Activated CD4-positive, alpha-beta memory T cell treated with anti-CD3 and anti-CD28 coated beads, Interleukin-2, amount 10 ng/mL, durations not matched to agents 7 days and 5 days (primary cell): Measurements from ENCODE around the gene FAM229A. TPM values are rescaled to one million over a fixed set of nuclear protein-coding genes. Genes with fewer than 3 reads are reported as not detected.
A peak's percentile ranks its signal among the peaks of the same experiment; 100 is the strongest.

Experiments
- CTCF ChIA-PET: fragments of 350-600 bp; sonication (Branson Sonifier 250); formaldehyde crosslinking; loops from one replicate; lab custom pipeline; 2021; ENCODE audit warnings: antibody characterized with exemption, inconsistent platforms; lab: Charles Lee
- POLR2A ChIA-PET: fragments of 350-600 bp; sonication (Branson Sonifier 250); formaldehyde crosslinking; loops from one replicate; lab custom pipeline; 2021; ENCODE audit warnings: antibody characterized with exemption; lab: Charles Lee
- DNase-seq: peaks from one replicate; pipeline ENCODE4 v3.0.0-alpha.2; 2020
- H3K27ac Mint-ChIP-seq: one replicate; pipeline ENCODE4 v1.8.0; 2021; ENCODE audit warnings: mild to moderate bottlenecking, mixed read lengths
- H3K27me3 Mint-ChIP-seq: one replicate; pipeline ENCODE4 v1.8.0; 2021; ENCODE audit warnings: mixed read lengths
- H3K36me3 Mint-ChIP-seq: one replicate; pipeline ENCODE4 v1.8.0; 2021; ENCODE audit warnings: low read depth, mixed read lengths
- H3K4me1 Mint-ChIP-seq: one replicate; pipeline ENCODE4 v1.8.0; 2021; ENCODE audit warnings: mixed read lengths
- H3K4me3 Mint-ChIP-seq: one replicate; pipeline ENCODE4 v1.8.0; 2021; ENCODE audit warnings: mild to moderate bottlenecking, mixed read lengths
- H3K9me3 Mint-ChIP-seq: one replicate; pipeline ENCODE4 v1.8.0; 2021; ENCODE audit warnings: mixed read lengths
- total RNA-seq, 2 experiments: library from RNA; stranded (reverse); gene quantifications; one replicate each; pipeline ENCODE4 v1.2.3, GENCODE V29; 2021

The FAM229A gene
- total RNA-seq, 2 experiments from 2014 or later = 10.6 to 11.8 TPM

DNA sequence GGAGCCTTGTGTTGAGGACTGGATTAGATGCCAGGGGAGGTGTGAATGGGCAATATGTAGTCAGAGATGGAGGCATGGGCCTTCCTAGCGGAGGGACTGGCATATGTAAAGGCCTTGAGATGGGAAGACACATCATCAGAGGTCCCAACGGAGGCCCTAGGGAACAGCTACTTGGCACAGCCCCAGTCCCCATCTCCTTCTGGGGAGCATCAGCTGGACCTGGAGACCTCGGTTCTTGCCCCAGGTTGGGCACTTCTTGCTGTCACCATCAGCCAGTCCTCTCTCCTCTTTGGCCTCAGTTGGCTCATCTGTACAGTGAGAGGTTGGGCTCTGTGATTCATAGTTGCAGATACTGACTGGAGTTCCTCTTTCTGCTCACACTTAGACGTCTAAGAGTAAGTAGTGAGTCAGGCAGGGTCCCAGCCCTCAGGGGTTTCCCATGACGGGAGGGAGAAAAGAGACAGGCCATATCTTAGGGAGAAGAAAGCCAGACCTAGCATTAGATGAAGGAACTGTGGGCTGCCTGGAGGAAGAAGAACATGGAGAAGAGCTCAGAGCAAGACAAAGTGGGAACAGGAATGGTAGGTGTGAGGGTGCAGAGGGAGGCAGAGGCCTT is 22.8 kb downstream of the FAM229A start:
- Mint-ChIP-seq H3K9me3 (no peaks in the 10 kb centered on the region), H3K36me3 (peaks cover 4% of the 10 kb centered on the region), H3K4me1 (peaks cover 40% of the 10 kb centered on the region), H3K27me3 (peaks cover 9% of the 10 kb centered on the region), H3K27ac (no peak overlapping the region), H3K4me3 (no peak overlapping the region)
- ChIA-PET POLR2A (interaction anchor here (1.5 kb wide), 1 partner anchor 14 kb away, joined by 3 read pairs; no protein-coding TSS in a partner anchor), CTCF (no interaction called here)
- DNase-seq = no peak

DNA sequence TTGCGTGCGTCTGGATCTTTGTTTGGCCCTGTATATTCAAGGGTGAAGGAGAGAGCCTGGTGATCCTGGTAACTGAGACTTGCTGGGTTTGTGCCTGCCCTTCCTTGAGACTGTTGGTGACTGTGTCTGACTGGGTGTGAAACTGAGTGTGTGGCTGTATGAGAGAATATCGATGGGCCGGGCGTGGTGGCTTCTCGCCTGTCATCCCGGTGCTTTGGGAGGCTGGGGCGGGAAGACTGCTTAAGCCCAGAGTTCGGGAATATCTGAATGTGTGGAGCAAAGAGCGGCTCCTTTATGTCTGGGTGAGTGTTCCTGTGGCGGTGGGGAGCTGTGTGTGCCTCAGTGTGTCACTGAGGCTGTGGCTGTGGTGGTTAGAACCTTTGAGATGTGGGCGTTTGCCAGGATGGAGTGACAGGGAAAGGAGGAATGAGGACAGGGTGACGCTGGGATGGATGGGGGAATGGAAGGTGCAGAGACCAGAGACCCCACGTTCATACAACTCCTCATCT is 23.6 kb downstream of the FAM229A start:
- CTCF ChIA-PET = no interaction called here
- Mint-ChIP-seq H3K9me3 (no peaks in the 10 kb centered on the region), H3K27me3 (peaks cover 13% of the 10 kb centered on the region), H3K27ac (no peak overlapping the region), H3K4me1 (peaks cover 46% of the 10 kb centered on the region), H3K36me3 (peaks cover 10% of the 10 kb centered on the region), H3K4me3 (no peak overlapping the region)
- no peak for DNase-seq
- POLR2A ChIA-PET = interaction anchor here (1.5 kb wide), 1 partner anchor 14 kb away, joined by 3 read pairs; no protein-coding TSS in a partner anchor

DNA sequence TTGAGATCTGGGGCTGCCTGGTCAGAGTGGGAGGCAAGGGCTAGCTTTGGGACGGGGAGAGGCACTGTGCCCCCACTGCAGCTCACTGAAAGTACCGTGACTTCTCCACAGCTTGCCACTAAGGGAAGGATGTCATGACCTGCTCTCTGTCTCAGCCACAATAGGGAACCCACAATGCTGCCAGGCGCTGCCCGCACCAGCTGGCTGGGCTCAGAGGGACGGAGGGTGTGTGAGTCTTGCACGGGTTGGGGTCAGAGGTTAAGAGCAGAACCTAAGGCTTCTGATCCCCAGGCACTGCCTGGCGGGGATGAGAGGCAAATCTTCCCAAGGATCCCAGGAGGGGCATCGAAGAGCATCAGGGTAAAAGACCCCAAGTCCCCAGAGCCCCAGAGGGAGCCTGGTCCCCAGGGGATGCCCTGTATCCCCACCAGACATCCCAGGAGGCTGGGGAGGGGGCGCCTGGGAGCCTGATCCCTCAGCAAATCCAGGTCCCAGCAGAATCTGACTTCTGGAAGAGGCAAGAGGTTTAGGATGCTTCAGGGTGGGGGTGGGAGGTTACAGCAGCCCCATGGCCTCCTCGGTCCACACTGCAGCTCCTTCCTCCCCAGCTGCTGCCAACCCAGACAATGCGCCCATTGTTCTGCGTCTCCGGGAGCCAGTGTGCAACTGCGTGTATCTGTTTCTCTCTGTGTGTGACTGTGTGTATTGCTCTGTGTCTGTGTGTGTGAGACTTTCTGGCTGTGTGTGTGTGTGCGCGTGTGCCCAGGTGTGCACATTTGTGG is 24.2 kb downstream of the FAM229A start:
- Mint-ChIP-seq H3K36me3 (peaks cover 16% of the 10 kb centered on the region), H3K27ac (no peak overlapping the region), H3K4me1 (peaks cover 47% of the 10 kb centered on the region), H3K27me3 (peaks cover 13% of the 10 kb centered on the region), H3K4me3 (no peak overlapping the region), H3K9me3 (no peaks in the 10 kb centered on the region)
- peak; percentile 50 for DNase-seq
- ChIA-PET POLR2A (interaction anchor here (0.8 to 3.4 kb wide), 9 partner anchors 8 to 142 kb away, joined by 3 to 41 read pairs (median 3); partner anchors contain the start of genes BSDC1, HDAC1 and LCK), CTCF (interaction anchor here (0.6 to 2.2 kb wide), 3 partner anchors 13 to 238 kb away, joined by 3 to 16 read pairs (median 3); no protein-coding TSS in a partner anchor)

DNA sequence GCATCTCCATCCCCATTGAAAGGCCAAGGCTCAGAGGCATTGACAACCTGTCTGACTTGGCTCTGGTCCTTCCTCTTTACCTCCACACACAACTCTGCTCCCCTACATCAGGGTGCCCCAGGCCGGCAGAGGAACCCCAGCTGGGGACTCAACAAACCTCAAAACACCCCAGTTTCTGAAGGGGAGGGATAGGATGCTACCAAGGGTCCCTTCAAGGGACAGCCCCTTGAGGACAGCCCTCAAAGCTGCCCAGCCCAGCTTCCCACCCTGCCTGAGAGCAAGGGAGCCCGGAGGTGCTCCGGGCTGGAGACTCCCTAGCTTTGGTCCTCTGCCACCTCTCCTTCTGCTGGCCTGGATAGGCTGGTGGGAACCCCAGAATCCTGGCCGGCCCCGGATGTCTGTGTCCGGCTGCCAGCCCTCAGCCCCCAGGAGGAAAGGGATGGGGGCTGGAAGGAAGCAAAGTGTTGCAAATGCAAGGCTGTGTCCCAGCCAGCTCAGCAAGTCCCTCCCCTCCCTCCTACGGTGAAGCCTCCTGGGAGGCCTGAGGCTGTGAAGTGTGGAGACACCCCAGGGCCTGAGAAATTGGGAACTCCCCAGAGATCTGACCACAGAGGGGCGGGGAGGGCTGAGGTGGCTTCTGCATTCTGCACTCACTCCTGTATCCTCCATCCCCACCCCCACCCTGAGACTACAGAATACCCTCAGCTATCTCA is 25.2 kb downstream of the FAM229A start:
- Mint-ChIP-seq H3K4me3 (peak overlapping the region; percentile 27), H3K4me1 (peaks cover 40% of the 10 kb centered on the region), H3K27me3 (peaks cover 13% of the 10 kb centered on the region), H3K9me3 (no peaks in the 10 kb centered on the region), H3K36me3 (peaks cover 24% of the 10 kb centered on the region), H3K27ac (no peak overlapping the region)
- ChIA-PET POLR2A (interaction anchor here (0.7 to 3.4 kb wide), 19 partner anchors 9 to 480 kb away, joined by 3 to 41 read pairs (median 4); partner anchors contain the start of genes BSDC1, HDAC1, LCK and YARS1), CTCF (interaction anchor here (0.6 to 2.2 kb wide), 7 partner anchors 13 to 373 kb away, joined by 3 to 16 read pairs (median 3); no protein-coding TSS in a partner anchor)
- peak; percentile 59 for DNase-seq

DNA sequence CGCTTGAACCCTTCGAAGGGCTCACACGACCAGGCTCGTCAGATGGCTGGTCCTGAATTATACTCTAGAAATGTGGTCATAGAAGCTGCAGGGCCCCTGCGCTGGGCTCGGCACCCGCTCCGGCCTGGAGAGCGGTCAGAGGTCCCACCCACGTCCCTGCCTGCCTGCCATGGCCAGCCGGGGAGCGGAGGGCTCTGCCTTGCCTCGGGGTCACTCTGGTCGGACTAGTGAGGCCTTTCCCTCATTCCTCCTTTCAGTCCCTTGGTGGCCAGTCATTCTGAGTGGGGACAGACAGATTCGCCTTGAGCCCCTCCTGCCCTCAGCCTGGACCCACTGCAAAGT is 25.7 kb downstream of the FAM229A start:
- no peak for DNase-seq
- ChIA-PET CTCF (interaction anchor here (0.6 to 2.2 kb wide), 16 partner anchors 8 to 229 kb away, joined by 3 to 16 read pairs (median 4); partner anchors contain the start of genes BSDC1 and KPNA6), POLR2A (interaction anchor here (0.6 to 3.4 kb wide), 24 partner anchors 10 to 480 kb away, joined by 3 to 41 read pairs (median 4); partner anchors contain the start of genes BSDC1, HDAC1, IQCC and LCK)
- Mint-ChIP-seq H3K4me3 (peak overlapping the region; percentile 27), H3K4me1 (peaks cover 38% of the 10 kb centered on the region), H3K9me3 (no peaks in the 10 kb centered on the region), H3K27ac (no peak overlapping the region), H3K36me3 (peaks cover 30% of the 10 kb centered on the region), H3K27me3 (peaks cover 13% of the 10 kb centered on the region)

DNA sequence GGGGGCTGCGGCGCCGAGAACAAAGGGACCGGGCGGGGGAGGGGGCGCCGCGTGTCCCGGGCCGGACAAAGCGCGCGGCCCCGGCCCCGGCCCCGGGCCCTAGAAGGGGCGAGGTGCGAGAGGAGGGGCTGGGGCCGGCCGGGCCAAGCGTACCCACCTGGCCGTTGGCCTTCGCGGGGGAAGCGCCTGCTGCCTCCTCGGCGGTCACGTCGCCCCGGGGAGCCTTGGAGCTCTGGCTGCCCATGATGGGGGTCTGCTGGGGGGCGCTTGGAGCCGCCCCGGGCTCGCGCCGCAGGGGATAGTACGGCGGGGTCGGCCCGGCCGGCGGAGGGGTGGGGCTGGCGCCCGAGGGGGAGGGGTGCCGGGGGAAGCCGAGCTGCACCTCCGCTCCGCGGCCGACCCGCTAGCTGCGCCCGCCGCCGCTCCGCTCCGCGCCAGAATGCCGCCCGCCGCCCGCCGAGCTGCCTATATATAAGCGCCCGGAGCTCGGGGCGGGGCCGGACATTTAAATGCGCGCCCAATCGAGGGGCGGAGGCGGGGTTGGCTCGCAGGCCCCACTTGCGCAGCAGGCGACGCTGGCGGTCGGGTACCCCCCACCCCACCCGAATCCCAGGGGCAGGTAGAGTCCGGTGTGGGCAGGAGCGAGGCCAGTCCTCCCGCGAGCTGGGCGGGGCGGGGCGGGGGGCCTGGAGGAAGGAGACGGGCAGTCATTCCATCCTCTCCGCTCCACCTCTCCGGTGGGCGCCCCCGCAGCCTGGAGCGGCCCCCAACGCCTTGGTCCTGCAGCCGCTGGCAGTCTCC is 26.3 kb downstream of the FAM229A start, which contains the start of gene MARCKSL1:
MARCKSL1 (minus strand) TSS at position 444 of the 801 bp plus-strand sequence; CDS start at position 244, 200 bp downstream.
- ChIA-PET CTCF (interaction anchor here (0.5 to 2.2 kb wide), 21 partner anchors 9 to 228 kb away, joined by 3 to 16 read pairs (median 4); partner anchors contain the start of genes BSDC1 and KPNA6), POLR2A (interaction anchor here (0.6 to 3.4 kb wide), 24 partner anchors 10 to 481 kb away, joined by 3 to 41 read pairs (median 4); partner anchors contain the start of genes BSDC1, HDAC1, IQCC and LCK)
- peak within 1 kb of the TSS; percentile 13 for H3K27ac Mint-ChIP-seq
- H3K9me3 Mint-ChIP-seq = no peaks in the 10 kb centered on the region
- DNase-seq = peak; percentile 82
- peaks cover 36% of the 10 kb centered on the region for H3K36me3 Mint-ChIP-seq
- H3K27me3 Mint-ChIP-seq = peaks cover 13% of the 10 kb centered on the region
- peak within 1 kb of the TSS; percentile 79 for H3K4me3 Mint-ChIP-seq
- H3K4me1 Mint-ChIP-seq = peaks cover 37% of the 10 kb centered on the region

DNA sequence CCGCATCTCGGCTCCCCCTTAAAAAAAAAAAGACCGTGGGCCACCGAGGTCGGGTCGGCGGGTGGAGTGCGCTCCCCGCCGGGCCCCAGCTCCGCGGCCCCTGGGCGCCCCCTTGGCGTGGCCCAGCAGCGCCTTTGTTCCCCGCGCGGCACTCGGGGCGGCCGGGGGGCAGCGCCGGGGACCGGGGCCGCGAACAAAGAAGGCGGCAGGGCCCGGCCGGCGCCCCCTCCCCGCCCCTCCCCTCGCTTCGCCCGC is 26.8 kb downstream of the FAM229A start:
- peaks cover 13% of the 10 kb centered on the region for H3K27me3 Mint-ChIP-seq
- DNase-seq = no peak
- H3K4me1 Mint-ChIP-seq = peaks cover 37% of the 10 kb centered on the region
- H3K4me3 Mint-ChIP-seq = no peak overlapping the region
- no peak overlapping the region for H3K27ac Mint-ChIP-seq
- ChIA-PET CTCF (interaction anchor here (0.5 to 2.2 kb wide), 18 partner anchors 10 to 228 kb away, joined by 3 to 16 read pairs (median 4); partner anchors contain the start of gene KPNA6), POLR2A (interaction anchor here (0.9 to 3.4 kb wide), 19 partner anchors 11 to 315 kb away, joined by 3 to 41 read pairs (median 7); partner anchors contain the start of genes BSDC1, HDAC1, IQCC and LCK)
- no peaks in the 10 kb centered on the region for H3K9me3 Mint-ChIP-seq
- H3K36me3 Mint-ChIP-seq = peaks cover 41% of the 10 kb centered on the region

DNA sequence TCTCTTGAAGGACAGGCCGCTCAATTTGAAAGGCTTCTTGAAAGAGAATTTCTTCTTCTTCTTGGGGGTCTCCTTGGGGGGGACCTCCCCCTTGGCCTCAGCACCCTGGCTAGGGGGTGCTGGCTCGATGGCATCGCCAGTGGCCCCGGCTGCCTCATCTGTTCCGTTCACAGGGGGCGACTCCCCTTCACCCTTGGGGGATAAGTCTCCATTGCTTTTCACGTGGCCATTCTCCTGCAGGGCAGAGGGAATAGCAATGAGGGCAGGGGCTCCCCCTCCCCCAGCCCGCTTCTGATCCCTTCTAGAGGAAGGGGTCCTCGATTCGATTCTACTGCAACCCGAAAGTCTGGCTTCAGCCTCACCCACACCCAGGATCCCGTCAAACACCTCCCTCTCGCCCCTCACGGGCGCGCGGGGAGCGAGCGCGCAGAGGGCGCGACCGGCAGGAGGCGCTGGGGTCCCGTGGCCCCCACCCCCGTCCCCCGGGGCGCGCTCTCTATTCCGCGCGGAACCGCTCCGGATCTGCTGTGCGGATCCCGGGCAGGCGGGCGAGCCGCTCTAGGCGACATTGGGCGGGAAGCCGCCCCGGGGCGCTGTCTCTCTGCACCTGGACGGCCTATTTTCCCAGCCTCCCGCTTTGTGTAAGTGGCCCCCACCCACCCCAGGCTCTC is 27.3 kb downstream of the FAM229A start:
- POLR2A ChIA-PET = interaction anchor here (0.9 to 3.4 kb wide), 13 partner anchors 11 to 139 kb away, joined by 3 to 41 read pairs (median 14); partner anchors contain the start of genes BSDC1, HDAC1 and LCK
- Mint-ChIP-seq H3K27ac (peak overlapping the region; percentile 13), H3K27me3 (peaks cover 13% of the 10 kb centered on the region), H3K9me3 (no peaks in the 10 kb centered on the region), H3K4me1 (peaks cover 37% of the 10 kb centered on the region), H3K36me3 (peaks cover 46% of the 10 kb centered on the region), H3K4me3 (peak overlapping the region; percentile 79)
- CTCF ChIA-PET = interaction anchor here (0.6 to 1.3 kb wide), 7 partner anchors 14 to 159 kb away, joined by 3 to 8 read pairs (median 4); no protein-coding TSS in a partner anchor
- DNase-seq = peak; percentile 62

DNA sequence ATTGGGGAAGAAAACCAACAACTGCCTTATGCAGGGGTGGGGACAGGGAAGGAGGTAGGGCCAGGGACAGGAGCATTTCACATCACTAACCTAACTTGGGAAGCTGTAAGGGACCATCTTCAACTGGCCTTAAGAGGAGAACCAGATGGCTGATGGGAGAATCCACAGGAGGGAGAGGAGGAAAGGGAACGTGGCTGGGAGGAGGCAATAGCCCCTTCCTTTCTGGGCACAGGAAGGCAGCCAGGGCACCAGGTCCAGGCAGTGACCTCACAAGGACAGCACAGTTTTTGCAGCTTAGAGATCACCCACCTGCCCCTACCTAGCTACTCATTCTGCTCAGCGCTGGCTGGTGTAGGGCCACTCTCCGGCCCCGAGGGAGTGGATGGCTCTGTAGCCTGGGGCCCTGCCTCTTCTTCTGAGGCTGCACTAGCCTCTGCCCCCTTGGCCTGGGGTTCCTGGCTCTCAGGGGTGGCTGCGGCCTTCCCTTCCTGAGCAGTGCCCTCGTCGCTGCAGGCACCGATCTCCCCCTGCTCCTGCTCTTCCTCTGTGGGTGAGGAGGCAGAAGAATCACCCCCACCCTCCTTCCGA is 27.9 kb downstream of the FAM229A start:
- H3K27ac Mint-ChIP-seq = peak overlapping the region; percentile 7
- H3K9me3 Mint-ChIP-seq = no peaks in the 10 kb centered on the region
- ChIA-PET POLR2A (interaction anchor here (2.4 kb wide), 1 partner anchor 12 kb away, joined by 14 read pairs; no protein-coding TSS in a partner anchor), CTCF (interaction anchor here (0.5 kb wide), 2 partner anchors 216 to 227 kb away, joined by 3 read pairs; no protein-coding TSS in a partner anchor)
- H3K36me3 Mint-ChIP-seq = peaks cover 52% of the 10 kb centered on the region
- DNase-seq = no peak
- H3K4me1 Mint-ChIP-seq = peaks cover 39% of the 10 kb centered on the region
- peak overlapping the region; percentile 79 for H3K4me3 Mint-ChIP-seq
- peaks cover 13% of the 10 kb centered on the region for H3K27me3 Mint-ChIP-seq

DNA sequence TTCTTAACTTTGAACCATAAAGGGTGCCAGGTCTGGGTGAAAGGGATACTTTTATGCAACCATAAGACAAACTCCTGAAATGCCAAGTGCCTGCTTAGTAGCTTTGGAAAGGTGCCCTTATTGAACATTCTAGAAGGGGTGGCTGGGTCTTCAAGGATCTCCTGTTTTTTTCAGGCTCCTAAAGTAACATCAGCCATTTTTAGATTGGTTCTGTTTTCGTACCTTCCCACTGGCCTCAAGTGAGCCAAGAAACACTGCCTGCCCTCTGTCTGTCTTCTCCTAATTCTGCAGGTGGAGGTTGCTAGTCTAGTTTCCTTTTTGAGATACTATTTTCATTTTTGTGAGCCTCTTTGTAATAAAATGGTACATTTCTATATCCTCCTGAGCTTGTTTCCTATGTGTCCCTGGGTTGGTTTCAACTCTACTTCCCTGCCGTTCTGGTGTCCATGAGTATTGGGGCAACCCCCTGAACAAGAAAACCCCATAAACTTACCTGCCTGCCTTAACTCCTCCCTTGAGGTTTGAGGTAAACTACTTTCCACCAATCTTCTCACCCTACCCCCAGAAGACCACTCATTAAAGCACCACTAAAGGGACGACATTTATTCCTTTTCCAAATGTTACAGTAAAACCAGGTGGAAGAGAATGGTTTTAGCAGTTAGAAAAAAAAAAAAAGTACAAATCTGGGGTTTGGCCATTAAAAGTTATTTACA is 28.9 kb downstream of the FAM229A start:
- Mint-ChIP-seq H3K9me3 (no peaks in the 10 kb centered on the region), H3K4me3 (peak overlapping the region; percentile 5), H3K27ac (peak overlapping the region; percentile 17), H3K4me1 (peaks cover 34% of the 10 kb centered on the region), H3K27me3 (peaks cover 8% of the 10 kb centered on the region), H3K36me3 (peaks cover 61% of the 10 kb centered on the region)
- ChIA-PET CTCF (interaction anchor here (0.8 to 1.7 kb wide), 2 partner anchors 12 to 14 kb away, joined by 3 to 9 read pairs; no protein-coding TSS in a partner anchor), POLR2A (interaction anchor here (1.3 to 2.4 kb wide), 3 partner anchors 11 to 61 kb away, joined by 3 to 14 read pairs (median 6); partner anchors contain the start of gene BSDC1)
- DNase-seq = no peak
